GM19372 (cell line): Measurements from ENCODE around the gene JAKMIP3.

Source experiments
- ATAC-seq: cut with Tn5 transposase; IDR thresholded peaks from one replicate; pipeline ENCODE4 v1.9.1; 2021; ENCODE audit warnings: mild to moderate bottlenecking, low read depth, moderate library complexity; ENCODE audit not compliant: unreplicated experiment

The JAKMIP3 gene

DNA sequence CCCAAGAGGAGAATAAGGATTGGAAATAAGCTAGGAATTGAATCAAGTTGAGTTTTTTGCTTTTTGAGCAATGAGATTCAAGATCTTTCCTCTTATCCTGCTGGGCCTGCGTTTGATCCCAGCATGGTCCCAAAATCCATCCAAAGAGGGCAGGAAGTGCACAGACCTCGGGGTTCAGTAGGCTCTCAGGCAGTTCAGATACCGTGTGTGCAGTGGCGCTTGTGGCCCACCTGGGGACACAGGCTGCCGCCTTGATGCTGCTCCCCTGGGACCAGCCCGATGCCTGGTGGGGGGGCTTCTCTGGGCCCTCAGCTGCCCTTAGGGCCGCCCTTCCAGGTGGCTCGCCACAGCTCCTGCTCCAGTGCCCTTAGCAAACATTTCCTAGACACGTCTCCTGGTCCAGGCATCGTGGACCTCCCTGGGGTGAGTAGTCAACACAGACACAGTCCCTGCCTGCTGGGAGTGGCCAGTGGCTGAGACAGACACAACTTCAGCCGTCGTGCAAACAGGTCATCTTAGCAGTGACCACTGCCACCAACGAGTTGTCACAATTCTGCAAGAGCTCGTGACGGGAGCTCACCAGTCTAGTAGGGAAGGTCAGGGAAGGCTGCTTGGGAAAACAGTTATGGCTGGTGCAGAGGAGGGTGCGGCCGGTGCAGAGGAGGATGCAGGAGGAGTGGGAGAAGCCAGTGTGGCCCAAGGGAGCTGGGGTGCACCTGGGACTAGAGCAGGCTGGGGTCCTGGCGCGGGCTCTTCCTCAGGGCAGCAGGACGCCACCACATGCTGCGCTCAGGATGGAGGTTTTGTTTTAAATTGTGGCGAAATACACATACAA lies 21.7 kb upstream of the JAKMIP3 start:
- no peak for ATAC-seq

- no peak for ATAC-seq
Measured at GRCh38 chr10:132044803-132045202, 20.9 kb upstream of the JAKMIP3 start.

DNA sequence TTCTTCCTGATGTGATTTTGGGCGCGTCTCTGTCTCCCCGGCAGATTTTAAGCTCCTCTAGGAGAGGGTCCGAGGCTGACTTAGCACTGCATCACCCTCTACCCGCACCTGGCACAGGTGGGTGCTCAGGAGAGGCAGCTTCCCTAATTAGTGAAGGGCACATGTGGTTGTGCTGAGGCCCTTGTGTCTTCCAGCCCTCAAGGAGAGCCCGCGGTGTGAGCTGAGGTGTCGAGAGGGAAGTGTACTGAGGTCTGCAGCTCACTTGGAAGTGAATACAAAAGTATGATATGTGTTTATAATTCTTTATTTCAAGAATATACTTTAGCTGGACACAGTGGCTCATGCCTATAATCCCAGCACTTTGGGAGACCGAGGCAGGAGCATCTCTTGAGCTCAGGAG lies 20.4 kb upstream of the JAKMIP3 start:
- ATAC-seq, result no peak

GRCh38 chr10:132047575-132048293 lies 18.0 kb upstream of the JAKMIP3 start:
- ATAC-seq, result no peak

GRCh38 chr10:132048294-132048667 lies 17.5 kb upstream of the JAKMIP3 start:
- ATAC-seq, result no peak

- ATAC-seq, result no peak
Measured at GRCh38 chr10:132050191-132050590, 15.6 kb upstream of the JAKMIP3 start.

- no peak for ATAC-seq
Measured at GRCh38 chr10:132052124-132052523, 13.6 kb upstream of the JAKMIP3 start.

- ATAC-seq, result no peak
Measured at GRCh38 chr10:132054564-132054963, 11.2 kb upstream of the JAKMIP3 start.

DNA sequence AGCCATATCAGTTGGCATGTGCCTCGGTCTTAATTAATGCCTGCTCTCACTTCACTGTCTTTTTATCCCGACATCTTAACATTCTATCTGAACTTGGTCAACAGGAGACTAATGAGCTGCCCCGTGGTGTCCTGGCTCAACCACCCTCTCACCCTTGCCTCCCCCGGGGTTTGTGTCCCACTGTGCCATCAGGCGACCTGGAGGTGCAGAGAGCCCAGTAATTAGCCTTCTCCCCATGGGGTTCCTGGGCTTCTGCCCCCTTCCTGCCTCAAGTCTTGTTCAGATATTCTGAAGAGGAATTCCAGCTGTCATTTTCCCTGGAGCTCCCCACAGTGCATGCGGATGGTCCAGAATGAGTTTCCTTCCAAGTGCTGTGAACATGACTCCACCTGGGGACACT lies 10.1 kb upstream of the JAKMIP3 start:
- ATAC-seq, result no peak

GRCh38 chr10:132056663-132057062 lies 9.1 kb upstream of the JAKMIP3 start:
- ATAC-seq, result no peak

DNA sequence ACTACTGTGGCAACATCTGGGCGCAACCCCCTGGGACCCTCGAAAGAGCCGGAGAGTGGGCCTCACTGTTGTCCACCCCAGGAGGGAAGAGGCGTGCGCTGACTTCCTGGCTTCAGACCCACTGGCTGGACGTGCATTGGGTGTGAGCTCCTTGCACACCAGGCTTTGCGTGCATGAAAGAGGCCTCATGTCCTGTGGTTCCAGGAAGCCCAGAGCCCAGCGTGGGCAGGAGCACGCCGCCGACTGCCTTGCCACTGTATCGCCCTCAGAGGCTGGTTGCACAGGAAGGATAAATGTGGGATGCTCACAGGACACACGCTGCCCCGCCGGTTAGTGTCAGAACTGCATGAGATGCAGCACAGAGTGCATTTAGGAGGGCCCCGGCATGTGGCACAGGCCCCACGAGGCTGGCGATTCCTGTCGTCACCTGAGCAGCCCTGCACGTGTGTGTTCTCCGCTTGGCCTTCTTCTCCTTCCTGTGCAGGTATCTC lies 8.5 kb upstream of the JAKMIP3 start:
- ATAC-seq, result no peak

GRCh38 chr10:132058111-132058745 lies 7.5 kb upstream of the JAKMIP3 start:
- no peak for ATAC-seq

DNA sequence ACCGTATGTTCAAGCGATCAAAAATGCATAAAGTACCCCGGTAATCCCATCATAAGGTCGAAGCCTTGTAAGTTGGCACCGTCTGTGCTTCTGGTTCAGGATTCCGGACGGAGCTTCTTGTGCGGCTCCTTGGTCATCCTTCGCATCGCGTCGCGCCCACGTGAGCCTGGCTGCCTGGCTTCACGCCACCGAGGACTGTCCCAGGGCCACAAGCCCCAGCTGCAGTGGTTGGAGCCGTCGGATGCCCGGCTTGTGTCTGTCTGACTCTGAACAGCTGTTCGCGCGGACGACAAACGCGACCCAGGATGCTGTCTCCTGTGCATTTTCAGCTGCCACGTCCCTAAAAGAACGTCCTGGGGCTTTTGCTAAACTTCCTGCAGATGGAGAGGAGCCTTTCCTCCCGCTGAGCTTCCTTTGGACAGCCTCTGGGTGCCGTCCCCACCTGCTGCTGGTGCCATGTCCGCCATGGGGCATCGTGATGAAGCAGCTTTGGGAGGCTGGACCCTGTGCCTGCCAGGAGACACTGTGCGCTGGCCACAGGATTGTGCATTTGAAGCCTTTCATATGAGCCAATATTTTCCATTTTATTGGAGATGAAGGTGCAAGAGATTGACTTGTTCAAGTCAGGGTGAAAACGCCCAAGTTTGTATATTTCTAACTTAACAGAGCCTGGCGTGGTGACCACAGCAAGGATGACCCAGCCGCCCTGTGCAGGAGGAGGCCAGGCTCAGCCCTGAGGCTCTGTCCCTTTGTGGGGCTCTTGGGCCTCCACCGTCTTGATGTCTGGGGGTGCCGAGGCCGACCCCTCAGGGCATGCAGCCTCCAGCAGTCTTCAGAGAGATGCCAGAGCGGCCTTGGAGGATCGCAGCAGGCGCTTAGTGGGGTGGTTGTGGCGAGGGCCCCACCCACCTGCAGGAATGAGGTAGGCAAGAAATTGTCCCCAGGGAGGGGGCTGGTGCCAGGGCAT lies 6.7 kb upstream of the JAKMIP3 start:
- no peak for ATAC-seq

DNA sequence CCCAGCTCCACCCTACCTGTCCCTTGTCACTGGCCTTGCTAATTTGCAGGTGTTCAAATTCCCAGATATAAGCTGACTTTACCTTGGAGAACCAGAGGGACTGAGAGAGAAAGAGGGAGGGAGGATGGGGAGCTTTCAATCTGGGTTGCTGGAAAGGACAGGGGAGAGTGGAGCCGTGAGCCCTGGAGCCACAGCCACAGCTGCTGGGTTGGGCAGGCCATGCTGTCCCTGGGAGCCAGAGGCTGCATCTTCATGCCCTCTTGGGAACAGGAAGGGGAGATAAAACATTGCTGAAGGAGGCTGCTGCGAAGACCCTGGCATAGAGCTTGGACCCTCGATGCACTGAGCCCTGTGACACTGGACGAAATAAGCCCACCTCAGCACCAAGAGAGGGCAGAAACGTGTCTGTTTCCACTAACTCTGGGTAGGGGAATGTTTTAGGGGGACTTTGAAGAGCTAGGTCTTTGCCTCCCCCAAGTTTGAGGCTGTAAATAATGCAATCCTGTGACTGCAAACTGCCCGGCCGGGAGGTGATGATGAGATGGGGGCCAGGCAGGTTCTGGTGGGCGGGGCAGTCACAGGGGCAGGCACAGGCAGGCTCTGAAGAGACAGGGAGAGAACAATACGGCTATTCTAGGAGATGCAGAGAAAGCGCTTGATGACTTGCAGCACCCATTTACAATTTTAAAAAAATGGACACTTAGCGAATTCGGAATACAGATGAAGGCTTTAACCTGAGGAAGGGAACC lies 5.8 kb upstream of the JAKMIP3 start:
- no peak for ATAC-seq

GRCh38 chr10:132061030-132061429 lies 4.7 kb upstream of the JAKMIP3 start:
- ATAC-seq, result no peak

DNA sequence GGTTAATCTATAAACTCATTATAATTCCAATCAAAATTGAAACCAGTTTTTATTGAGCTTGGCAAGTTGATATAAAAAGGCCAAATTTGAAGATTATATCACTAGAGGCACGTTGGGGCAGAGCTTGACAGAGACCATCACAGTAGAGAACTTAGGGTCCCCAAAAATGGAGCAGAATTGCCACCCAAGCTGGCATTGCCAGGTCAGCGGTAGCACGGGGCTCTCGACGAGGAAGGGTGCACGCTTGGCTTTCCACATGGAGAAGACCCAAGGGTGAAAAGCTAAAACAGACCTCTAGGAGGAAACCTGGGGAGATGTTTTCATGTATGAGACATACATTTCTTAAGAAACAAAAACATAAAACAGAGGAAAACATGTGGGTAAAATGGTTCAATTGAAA lies 4.3 kb upstream of the JAKMIP3 start:
- no peak for ATAC-seq

DNA sequence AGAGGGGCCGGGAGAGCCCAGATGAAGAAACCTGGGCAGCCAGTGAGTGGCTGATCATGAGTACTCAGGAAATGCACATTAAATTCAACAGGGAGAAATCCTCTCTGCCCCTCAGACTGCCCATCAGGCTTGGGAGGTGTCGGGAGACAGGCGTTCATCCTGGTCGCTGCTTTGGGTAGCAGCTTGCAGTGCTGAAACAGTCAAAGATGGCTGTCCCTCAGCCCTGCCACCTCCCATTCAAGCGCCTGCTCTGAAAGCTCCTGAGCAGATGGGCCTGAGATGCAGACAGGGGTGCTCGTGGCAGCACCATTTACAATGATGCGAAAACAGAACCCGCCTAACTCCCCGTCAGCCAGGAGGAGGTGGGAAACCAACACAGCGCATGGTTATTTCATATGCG lies 3.6 kb upstream of the JAKMIP3 start:
- ATAC-seq, result no peak

GRCh38 chr10:132062641-132063390 lies 2.9 kb upstream of the JAKMIP3 start:
- no peak for ATAC-seq

DNA sequence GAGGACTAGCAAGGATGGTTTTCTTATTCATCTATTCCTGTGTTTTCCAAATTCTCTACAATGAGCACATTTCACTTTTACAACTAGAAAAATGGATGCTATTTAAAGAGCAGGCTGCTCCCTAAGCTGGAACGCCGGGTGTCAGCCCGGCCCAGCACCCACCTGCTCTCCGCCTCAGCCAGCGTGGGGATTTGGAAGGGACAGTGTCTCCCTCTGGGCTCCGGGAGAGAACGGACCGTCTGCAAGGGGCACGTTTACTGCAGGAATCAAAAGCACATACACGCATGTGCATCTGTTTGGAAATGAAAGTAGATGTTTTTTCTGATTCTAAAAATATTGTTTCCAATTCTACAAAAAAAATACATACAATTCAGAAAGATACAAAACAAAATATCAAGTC lies 2.3 kb upstream of the JAKMIP3 start:
- ATAC-seq, result no peak
